HG03139 (cell line): Measurements from ENCODE around the gene ORC1.
"Not testable (repeated sequence)": the region's sequence is repeated elsewhere in the genome, so short reads cannot be mapped to it uniquely, and the experiment has no call there.

Source experiments
- ATAC-seq: cut with Tn5 transposase; IDR thresholded peaks from one replicate; pipeline ENCODE4 v1.9.1; 2021; ENCODE audit not compliant: unreplicated experiment

The ORC1 gene

DNA sequence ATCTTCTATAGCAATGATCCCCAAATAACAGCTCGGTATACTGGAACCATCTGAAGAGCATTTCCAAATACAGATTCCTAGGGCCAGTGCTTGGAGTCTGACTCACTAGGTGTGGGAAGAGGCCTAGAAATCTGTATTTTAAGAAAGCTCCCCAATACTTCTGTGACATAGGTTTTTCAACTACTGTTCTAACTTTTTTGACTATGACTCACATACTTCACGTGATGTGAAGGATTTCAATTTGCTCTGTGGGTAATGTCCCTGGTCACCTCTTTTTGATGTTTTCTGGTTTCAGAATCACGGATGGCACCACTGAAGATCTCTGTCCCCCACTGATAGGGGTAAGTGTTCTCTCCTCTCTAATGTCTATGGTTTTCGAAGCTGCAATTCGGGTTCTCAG, 11.0 kb downstream of the ORC1 start:
- ATAC-seq = no peak

DNA sequence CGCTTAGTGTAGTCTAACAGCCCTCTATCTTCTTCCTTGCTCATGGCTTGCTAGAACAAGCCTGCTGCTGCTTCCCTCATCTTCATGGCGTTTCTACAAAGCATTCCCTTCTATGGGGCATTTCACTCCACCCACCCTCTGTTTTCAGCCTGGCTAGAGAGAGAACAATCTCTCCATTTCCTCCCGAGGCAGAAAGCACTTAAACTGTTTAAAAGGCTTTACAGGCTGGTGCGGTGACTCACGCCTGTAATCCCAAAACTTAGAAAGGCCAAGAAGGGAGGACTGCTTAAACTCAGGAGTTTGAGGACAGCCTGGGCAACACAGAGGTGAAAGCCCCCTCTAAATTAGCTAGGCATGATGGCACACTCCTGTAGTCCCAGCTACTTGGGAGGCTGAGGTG, 17.8 kb downstream of the ORC1 start:
- no peak for ATAC-seq

DNA sequence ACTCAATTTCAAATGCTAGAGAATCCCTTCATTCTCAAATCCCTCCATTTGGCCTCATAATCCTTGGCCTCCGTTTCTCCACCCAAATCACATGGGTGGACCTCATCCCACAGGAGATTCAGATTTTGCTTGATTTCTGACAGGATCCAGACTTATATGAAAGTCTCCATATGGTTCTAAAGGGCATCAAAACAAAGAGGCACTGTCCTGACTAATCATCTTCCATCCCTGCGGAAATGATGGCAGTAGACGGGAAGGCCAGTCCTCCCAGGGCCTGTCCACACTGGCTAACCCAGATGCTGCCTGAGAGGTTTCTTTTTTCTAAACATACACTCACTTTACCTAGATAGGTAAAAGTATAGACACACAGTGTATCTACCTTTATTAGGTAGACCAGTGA, 18.8 kb downstream of the ORC1 start:
- ATAC-seq = no peak

- ATAC-seq = not testable (repeated sequence)
These were observed 34.4 kb downstream of the ORC1 start for GRCh38 chr1:52369851-52370250.

DNA sequence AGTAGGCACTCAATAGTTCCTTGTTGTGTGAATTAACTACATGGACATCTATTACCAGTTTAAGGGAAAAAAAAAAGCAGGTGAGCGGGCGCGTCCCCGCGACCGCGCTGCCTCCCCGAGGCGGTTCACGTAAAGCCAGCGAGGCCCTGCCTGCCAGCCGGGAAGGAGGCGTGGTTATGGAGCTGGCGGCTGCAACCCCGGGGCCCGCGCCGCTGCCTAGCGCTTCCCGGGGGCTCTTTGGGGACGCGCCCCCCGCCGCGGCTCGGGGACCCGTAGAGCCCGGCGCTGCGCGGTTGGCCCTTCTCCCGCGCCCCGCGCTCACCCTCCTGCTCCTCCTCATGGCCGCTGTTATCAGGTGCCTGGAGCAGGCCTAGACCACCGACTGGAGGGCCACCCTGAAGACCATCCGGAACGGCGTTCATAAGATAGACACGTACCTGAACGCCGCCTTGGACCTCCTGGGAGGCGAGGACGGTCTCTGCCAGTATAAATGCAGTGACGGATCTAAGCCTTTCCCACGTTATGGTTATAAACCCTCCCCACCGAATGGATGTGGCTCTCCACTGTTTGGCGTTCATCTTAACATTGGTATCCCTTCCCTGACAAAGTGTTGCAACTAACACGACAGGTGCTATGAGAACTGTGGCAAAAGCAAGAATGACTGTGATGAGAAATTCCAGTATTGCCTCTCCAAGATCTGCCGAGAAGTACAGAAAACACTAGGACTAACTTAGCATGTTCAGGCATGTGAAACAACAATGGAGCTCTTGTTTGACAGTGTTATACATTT, 35.6 kb downstream of the ORC1 start:
- ATAC-seq = no peak

GRCh38 chr1:52367272-52367671, 37.0 kb downstream of the ORC1 start:
- no peak for ATAC-seq

- no peak for ATAC-seq
These were observed 37.8 kb downstream of the ORC1 start for GRCh38 chr1:52366517-52366827.

- peak; percentile 91 for ATAC-seq
These were observed 38.3 kb downstream of the ORC1 start, which contains the start of gene CC2D1B for GRCh38 chr1:52365746-52366516. Gene CC2D1B, minus strand, starts transcription at chr1:52366205. Its CDS starts 1,585 bp downstream, at chr1:52364620.

DNA sequence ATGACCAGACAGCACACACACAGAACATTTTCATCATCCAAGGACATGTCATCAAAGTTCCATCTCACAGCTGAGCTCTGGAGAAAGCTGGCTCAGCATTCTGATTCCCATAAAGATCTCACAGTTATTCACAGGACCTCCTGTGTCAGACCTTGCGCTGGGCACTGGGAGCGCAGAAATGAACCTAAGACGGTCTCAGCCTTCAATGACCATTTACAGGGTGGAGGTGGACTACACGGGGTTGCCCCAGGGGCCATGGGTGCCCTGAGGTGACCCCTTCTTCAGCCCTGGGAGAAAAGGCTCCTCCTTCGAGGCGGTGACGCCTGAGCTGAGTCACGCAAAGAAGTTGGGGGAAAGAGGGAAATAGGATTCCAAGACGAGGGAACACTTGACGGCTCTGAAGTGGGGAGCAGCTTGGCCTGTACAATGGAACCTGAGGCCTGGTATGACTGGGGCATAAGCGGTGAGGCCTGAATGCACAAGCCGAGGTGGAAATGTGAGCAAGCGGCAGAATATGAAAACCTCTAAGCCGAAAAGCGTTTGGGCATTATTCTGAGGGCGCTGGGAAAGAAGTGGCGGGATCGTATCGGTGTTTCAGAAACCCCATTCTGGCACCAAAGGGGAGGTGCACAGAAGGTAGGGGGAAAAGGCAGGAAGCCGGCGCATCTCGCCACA, 39.0 kb downstream of the ORC1 start:
- no peak for ATAC-seq

GRCh38 chr1:52364235-52364839, 39.9 kb downstream of the ORC1 start:
- no peak for ATAC-seq

DNA sequence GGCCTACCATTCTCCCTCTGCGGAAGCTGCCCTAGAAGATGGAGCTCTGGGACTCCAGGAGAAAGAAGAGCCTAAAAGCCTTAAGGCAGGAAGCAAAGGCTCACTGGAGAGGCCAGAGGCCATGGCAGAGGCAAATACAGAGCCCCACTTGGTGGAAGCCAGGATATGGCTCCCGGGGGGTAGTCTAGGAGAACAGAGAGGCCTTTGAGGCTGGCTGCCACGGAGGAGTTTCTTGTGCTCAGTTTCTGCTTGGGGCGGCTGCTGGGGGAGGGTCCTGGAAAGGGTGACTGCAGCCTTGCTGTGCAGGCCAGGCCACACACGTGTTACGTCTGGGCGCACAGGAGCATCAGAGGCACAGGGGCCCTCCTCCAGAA, 43.6 kb downstream of the ORC1 start:
- ATAC-seq = no peak

DNA sequence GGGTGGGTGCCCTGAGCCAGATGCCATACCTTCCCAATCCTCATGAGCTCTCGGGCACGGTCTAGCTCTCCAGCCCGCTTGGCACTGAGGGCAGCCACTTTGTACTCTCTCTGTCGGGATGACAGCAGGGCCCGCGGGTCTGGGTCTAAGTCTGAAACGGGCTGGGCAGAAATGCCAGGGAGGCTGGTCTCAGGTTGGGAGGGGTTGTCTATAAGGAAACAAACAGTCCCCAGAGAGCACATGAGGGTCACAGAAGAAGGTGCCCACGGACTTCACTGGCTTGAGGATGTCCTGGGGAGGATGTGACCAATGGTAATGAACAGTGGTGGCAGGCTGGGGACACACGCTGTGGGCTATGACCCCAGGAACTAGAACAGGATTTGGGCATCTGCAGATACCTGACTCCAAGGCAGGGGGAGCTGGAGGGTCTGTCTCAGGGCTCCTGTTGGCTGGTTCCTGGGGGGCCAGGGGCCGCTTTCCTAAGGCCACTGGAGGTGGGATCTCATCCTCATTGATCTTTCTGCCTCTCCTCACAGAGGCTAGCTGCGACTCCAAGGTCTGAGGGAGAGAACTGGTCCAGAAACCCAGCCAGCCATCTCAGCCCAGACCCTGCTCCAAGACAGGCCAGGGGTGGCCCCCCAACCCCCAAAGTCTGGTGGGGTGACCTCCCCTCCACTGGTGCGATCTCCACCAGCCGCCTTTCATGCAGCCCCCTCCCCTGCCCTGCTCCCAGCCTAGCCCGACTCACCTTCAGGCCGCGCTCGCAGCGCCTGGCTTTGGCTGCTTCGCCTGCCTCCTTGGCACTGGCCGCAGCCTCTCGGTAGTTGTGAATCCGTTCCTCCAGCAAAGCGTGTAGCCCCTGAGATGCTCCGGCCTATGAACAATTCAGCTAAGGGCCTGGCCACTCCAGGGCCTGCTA, 44.3 kb downstream of the ORC1 start:
- no peak for ATAC-seq

DNA sequence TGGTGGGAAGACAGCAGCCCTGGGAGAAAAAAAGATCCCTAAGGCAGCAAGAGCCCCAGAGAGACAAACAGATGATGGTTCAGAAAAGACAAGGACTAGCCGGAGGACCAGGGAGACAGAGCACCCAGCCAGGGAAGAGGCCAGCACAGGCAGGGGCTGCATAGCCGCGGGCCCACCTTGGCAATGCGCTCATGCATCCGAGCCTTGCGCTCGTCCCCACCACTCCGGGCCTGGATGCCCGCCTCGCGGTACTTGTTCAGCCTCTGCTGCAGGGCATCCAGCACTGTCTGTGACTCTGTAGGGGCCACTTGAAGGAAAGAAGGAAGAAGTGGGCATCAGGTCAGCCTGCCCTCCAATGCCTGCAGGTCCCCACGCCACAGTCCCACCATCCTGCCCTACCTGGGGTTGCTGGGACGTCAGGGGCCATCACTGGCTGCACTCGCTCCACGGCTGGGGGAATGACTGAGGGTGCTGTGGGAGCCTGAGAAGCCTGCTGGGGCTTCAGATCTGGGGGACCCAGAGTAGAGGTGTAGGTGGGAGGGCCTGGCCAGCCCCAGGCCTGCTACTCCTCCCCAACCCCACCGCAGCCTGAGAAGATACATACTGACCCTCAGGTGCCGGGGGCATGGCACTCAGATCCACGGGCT, 45.2 kb downstream of the ORC1 start:
- ATAC-seq = no peak

DNA sequence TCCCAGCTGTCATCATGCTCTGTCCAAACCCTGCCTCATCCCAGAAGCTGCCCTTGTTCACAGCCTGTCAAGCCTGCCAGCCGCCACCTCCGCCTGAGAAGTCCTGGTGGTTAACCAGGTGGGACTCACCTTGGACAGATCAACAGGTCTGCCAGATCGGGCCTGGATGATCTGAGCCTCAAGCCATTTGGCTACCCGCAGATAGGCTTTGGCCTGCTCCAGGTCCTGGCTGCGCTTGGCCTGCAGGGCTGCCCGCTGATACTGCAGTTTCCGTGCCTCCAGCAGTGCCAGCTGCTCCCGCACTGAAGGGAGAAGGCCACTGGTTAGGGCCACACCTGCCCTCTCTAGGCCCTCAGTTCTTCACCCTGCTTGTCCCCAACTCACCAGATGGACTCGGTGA, 46.8 kb downstream of the ORC1 start:
- no peak for ATAC-seq

GRCh38 chr1:52356818-52357355, 47.3 kb downstream of the ORC1 start:
- ATAC-seq = no peak

DNA sequence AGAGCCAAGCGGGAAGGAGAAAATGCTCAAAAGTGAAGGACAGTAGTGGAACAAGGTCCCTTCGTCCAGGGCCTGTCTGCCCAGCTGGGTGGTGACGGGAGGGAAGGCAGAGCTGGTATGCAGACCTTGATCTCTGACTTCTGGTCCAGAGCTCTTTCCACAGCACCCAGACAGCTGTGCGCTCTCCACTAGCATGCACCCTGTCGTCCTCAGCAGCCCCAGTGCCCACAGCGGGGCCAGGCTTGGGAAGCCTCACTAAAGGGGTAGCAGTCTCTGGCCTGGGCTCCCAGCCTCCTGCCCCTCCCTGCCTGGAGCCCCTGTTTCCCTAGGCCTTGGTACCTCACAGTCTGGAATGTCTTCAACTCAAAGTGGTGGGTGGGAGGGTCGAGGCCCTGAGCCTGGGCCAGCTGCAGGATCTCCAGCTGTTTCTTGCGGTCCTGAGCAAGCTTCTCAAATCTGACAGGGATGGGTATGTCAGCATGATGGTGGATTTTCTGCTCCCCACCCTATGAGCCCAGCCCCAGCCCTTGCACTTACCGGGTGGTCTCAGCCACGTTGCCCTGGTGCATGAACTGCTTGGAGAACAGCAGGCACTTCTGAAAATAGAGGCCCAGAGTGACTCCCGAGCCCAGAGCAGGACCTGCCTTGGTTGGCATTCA, 48.2 kb downstream of the ORC1 start:
- no peak for ATAC-seq

- ATAC-seq = no peak
These were observed 48.8 kb downstream of the ORC1 start for GRCh38 chr1:52355436-52355835.

- ATAC-seq = no peak
These were observed 51.5 kb downstream of the ORC1 start for GRCh38 chr1:52352690-52353089.

- no peak for ATAC-seq
These were observed 55.4 kb downstream of the ORC1 start for GRCh38 chr1:52348704-52349300.
